Activated CD8-positive, alpha-beta memory T cell treated with anti-CD3 and anti-CD28 coated beads for 1 hour (primary cell): ENCODE results near the gene PRIM1.
"Not testable (repeated sequence)": the region's sequence is repeated elsewhere in the genome, so short reads cannot be mapped to it uniquely, and the experiment has no call there.

ENCODE experiments used
- DNase-seq, 2 donors: peaks; one replicate each; pipeline ENCODE4 v3.0.0-alpha.2; 2020; ENCODE audit warnings: low read depth in 1 of 2; ENCODE audit errors: extremely low read depth in 1 of 2

PRIM1 gene

GRCh38 chr12:56761812-56762211 is 9.7 kb upstream of the PRIM1 start:
- DNase-seq: no peak

- no peak for DNase-seq
Observed at GRCh38 chr12:56760460-56760859, 8.3 kb upstream of the PRIM1 start.

- no peak for DNase-seq
Observed at GRCh38 chr12:56759263-56759908, 7.3 kb upstream of the PRIM1 start.

- no peak for DNase-seq
Observed at GRCh38 chr12:56758728-56759262, 6.7 kb upstream of the PRIM1 start.

- not testable (repeated sequence) for DNase-seq
Observed at GRCh38 chr12:56757971-56758370, 5.8 kb upstream of the PRIM1 start.

GRCh38 chr12:56753566-56753965 is 1.4 kb upstream of the PRIM1 start:
- DNase-seq: no peak

- not testable (repeated sequence) for DNase-seq
Observed at GRCh38 chr12:56750596-56750995, 1.5 kb downstream of the PRIM1 start.

- no peak for DNase-seq
Observed at GRCh38 chr12:56749853-56750252, 2.3 kb downstream of the PRIM1 start.

- no peak for DNase-seq
Observed at GRCh38 chr12:56749359-56749758, 2.8 kb downstream of the PRIM1 start.

- DNase-seq: no peak
Observed at GRCh38 chr12:56728139-56728861, 23.8 kb downstream of the PRIM1 start.

- DNase-seq: not testable (repeated sequence)
Observed at GRCh38 chr12:56726196-56726675, 25.9 kb downstream of the PRIM1 start.

- no peak for DNase-seq
Observed at GRCh38 chr12:56725723-56726102, 26.4 kb downstream of the PRIM1 start.

- peak; percentile 95 to 96 for DNase-seq
Observed at GRCh38 chr12:56724972-56725722, 27.0 kb downstream of the PRIM1 start, which contains the start of gene NACA. Gene NACA (minus strand): TSS chr12:56725299. CDS start chr12:56724521, 778 bp downstream.

- DNase-seq: no peak
Observed at GRCh38 chr12:56724701-56724971, 27.5 kb downstream of the PRIM1 start.

- DNase-seq: no peak
Observed at GRCh38 chr12:56723889-56724700, 28.0 kb downstream of the PRIM1 start.

- DNase-seq: no peak
Observed at GRCh38 chr12:56723352-56723751, 28.8 kb downstream of the PRIM1 start.

- DNase-seq: no peak
Observed at GRCh38 chr12:56722832-56723231, 29.3 kb downstream of the PRIM1 start.

- no peak for DNase-seq
Observed at GRCh38 chr12:56721721-56722120, 30.4 kb downstream of the PRIM1 start.

- DNase-seq: no peak
Observed at GRCh38 chr12:56721216-56721615, 30.9 kb downstream of the PRIM1 start.

GRCh38 chr12:56720731-56721151 is 31.4 kb downstream of the PRIM1 start:
- DNase-seq: no peak

GRCh38 chr12:56719056-56719455 is 33.1 kb downstream of the PRIM1 start:
- no peak for DNase-seq
